Ureter (tissue), 1 donor: ENCODE measurements around the gene KAT2A. TPM values are rescaled to one million over a fixed set of nuclear protein-coding genes. Genes with fewer than 3 reads are reported as not detected.

Experiments used
- total RNA-seq: library from RNA; stranded (reverse); gene quantifications from one replicate; pipeline ENCODE4 v1.2.4, GENCODE V29; 2023
- donor health status: DM: yes; HTN: yes; CAD: no.

The KAT2A gene
- total RNA-seq, 1 donor from 2014 or later: 62.8 TPM

Other genes with a start within 250 kb of the KAT2A start
- gene ACLY, start 202.4 kb downstream of the KAT2A start, total RNA-seq: 94.2 TPM
- gene ODAD4, start 190.8 kb downstream of the KAT2A start, total RNA-seq: 0.75 TPM
- 45.7 TPM for gene CNP, start 154.6 kb downstream of the KAT2A start, total RNA-seq
- 111 TPM for gene DNAJC7, start 103.9 kb downstream of the KAT2A start, total RNA-seq
- 20.8 TPM for gene NKIRAS2, start 101.3 kb downstream of the KAT2A start, total RNA-seq
- gene C17orf113, start 70.8 kb downstream of the KAT2A start, total RNA-seq: 1.9 TPM
- gene ZNF385C, start 22.9 kb downstream of the KAT2A start, total RNA-seq: 1.2 TPM
- gene DHX58, start 8.7 kb downstream of the KAT2A start, total RNA-seq: 31.3 TPM
- not detected for gene HSPB9, start 1.4 kb upstream of the KAT2A start, total RNA-seq
- 120 TPM for gene RAB5C, start 33.6 kb upstream of the KAT2A start, total RNA-seq
- gene KCNH4, start 59.8 kb upstream of the KAT2A start, total RNA-seq: 0.99 TPM
- not detected for gene HCRT, start 64.1 kb upstream of the KAT2A start, total RNA-seq
- 26.2 TPM for gene GHDC, start 73.1 kb upstream of the KAT2A start, total RNA-seq
- gene STAT5B, start 155.0 kb upstream of the KAT2A start, total RNA-seq: 64.0 TPM
- gene STAT5A, start 167.1 kb upstream of the KAT2A start, total RNA-seq: 37.4 TPM